ENCODE data around the gene DLGAP1.

DLGAP1 gene

DNA sequence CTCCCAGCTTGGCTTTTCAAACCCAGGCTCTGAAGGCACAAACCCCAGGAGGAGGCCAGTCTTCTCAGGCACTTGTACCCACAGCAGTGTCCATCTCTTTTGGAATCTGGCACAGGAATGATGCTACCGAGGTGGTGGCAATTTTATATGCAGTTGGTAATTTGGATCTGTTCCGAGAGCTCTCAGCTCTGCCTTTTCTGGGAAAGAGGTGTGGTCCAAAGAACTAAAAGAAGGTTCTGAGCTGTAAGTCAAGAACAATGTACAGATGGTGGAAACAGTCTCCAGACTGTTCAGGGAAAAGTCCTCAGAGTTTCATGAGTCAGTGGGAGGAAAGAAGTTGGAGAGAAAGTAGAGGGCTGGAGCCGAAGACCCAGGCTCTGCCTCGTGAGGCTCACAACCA, 651.8 kb downstream of the DLGAP1 start:
- no peak overlapping the region for H3K27ac ChIP-seq
- TF ChIP-seq, protein P1, sequence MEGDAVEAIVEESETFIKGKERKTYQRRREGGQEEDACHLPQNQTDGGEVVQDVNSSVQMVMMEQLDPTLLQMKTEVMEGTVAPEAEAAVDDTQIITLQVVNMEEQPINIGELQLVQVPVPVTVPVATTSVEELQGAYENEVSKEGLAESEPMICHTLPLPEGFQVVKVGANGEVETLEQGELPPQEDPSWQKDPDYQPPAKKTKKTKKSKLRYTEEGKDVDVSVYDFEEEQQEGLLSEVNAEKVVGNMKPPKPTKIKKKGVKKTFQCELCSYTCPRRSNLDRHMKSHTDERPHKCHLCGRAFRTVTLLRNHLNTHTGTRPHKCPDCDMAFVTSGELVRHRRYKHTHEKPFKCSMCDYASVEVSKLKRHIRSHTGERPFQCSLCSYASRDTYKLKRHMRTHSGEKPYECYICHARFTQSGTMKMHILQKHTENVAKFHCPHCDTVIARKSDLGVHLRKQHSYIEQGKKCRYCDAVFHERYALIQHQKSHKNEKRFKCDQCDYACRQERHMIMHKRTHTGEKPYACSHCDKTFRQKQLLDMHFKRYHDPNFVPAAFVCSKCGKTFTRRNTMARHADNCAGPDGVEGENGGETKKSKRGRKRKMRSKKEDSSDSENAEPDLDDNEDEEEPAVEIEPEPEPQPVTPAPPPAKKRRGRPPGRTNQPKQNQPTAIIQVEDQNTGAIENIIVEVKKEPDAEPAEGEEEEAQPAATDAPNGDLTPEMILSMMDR (IDR thresholded peaks at IDR 0.05): no peak
- no peak for TF ChIP-seq ZFX (IDR thresholded peaks at IDR 0.05; ENCODE audit: borderline replicate concordance)

DNA sequence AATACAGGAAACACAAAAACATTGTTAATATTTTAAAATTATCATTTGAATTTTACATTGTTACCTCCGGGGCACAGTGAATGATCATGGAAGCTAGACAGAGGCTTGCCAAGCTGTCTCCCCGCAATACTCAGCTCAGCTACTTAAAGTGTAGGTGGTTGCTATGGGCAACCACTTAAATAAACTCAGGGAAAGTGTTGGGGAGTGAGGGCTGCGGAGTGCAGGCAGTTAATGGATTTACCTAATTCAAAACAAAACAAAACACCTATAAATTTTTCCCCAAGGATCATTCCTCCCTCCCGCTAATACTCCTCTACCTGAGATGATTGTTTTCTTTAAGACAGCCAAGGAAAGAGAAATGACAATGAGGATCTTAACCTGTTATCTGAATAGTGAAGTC, 655.6 kb downstream of the DLGAP1 start:
- H3K27ac ChIP-seq: no peak overlapping the region

DNA sequence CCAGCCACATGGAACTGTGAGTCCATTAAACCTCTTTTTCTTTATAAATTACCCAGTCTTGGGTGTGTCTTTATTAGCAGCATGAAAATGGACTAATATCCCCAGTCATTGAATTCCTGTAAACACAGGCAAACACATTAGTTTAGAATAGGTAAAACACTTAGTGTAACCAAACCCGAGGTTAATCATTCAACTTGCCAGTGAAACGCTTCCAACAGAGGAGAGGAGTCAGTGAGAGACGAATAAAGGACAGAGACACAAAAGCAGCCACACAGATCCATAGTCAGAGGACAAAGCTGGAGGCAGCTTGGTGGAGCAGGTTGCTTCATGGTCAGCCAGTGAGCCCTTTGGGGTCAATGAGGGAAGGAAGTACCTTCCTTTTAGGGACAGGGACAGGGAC, 657.1 kb downstream of the DLGAP1 start:
- TF ChIP-seq, protein P1 (IDR thresholded peaks at IDR 0.05): no peak
- no peak for TF ChIP-seq ZFX (IDR thresholded peaks at IDR 0.05; ENCODE audit: borderline replicate concordance)
- no peak overlapping the region for H3K27ac ChIP-seq

More for the DNA sequence above, 655.6 kb downstream of the DLGAP1 start:
- TF ChIP-seq, protein P1 (IDR thresholded peaks at IDR 0.05): no peak
- no peak for TF ChIP-seq ZFX (IDR thresholded peaks at IDR 0.05; ENCODE audit: borderline replicate concordance)

DNA sequence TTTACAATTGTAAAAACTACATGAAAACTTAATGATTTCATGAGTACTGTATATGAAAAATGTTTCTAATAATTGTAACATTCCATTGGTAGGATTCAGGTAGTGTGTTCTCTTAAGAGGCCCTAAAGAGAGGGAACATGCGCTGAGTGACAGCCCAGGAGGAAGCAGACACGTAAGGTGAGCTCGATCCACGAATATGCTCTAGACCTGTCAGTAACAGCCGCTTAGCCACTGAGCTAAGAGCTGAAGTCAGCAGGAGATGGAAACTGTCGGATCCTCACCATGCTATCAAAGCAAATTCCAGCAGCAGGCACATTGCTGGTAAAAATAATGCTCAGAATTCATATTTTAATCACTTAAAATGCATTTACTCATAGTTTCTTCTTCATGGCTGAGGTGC, 658.7 kb downstream of the DLGAP1 start:
- no peak overlapping the region for H3K27ac ChIP-seq
- TF ChIP-seq, protein P1 (IDR thresholded peaks at IDR 0.05): no peak
- TF ChIP-seq ZFX (IDR thresholded peaks at IDR 0.05; ENCODE audit: borderline replicate concordance): no peak

DNA sequence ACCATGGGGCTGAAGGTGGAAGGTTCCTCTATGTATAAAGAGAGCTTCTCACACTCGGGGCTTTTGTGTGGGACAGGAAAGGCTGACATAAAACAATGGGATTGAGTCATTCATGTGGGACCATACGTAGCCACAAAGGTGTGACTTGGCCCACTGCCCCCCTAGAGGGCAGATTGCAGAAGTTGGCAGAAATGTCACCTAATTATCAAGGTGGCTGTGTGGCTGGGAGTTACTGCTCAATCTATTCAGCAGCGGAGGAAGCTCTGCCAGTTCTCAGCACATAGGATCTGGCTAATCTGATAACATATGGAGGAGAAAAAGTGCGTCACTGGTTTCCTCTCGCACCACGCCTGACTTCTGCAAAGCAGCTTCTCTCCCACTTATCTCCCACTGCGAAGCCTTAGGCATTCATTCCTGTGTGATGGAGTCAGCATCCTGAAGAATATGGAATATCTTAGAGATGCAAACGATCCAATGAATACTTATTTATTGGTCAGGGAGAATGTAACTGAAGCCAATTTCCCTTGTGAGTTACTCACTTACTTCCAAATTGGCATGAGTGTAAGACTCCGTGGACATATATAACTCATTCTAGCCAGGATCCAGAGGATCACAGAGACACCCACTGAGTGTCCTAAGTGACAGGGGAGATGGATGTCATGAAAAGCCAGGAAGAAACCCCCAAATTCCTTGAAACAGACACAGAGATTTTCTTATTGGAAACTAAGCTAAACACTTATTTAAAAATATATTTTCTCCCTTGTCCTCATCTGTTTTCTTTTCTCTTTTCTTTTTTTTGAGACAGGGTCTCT, 660.4 kb downstream of the DLGAP1 start:
- H3K27ac ChIP-seq: no peak overlapping the region
- TF ChIP-seq, protein P1 (IDR thresholded peaks at IDR 0.05): no peak

DNA sequence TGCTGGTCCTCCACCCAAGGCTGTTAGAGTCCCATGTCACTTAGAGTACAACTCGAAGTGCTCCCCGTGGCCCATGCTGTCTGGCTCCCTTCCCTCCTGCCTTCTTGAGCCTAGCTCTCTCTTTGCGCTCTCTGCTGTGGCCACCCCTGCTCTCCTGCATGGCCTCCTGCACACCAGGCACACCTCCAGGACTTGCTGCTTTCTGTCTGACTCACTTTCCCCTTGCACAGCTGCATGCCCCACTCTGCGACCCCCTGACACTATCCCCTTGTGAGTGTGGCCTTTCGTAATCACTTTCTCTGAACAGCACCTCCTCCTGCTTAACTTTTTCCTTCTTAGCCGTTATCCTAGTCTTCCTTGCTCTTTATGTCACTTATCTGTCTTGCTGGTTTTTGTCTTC, 661.6 kb downstream of the DLGAP1 start:
- TF ChIP-seq ZFX (IDR thresholded peaks at IDR 0.05; ENCODE audit: borderline replicate concordance): no peak
- TF ChIP-seq, protein P1 (IDR thresholded peaks at IDR 0.05): no peak
- H3K27ac ChIP-seq: no peak overlapping the region

DNA sequence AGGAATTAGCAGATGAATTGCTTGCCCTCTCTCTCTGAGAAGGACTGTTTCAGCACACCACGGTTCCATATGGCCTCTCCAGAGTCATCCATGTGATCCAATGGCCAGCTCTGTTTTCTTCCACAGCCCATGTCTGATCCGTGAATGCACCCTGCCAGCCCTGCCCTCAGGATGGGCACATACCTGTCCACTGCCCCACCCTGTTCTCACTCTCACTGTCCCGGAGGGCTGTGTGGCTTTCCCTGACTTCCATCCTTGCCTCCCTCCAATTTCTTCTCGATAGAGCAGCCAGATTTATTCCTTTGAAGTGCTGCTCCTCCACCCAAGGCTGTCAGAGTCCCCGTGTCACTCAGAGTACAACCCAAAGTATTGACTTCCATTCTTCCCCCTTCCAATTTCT, 662.0 kb downstream of the DLGAP1 start:
- H3K27ac ChIP-seq: no peak overlapping the region
- no peak for TF ChIP-seq ZFX (IDR thresholded peaks at IDR 0.05; ENCODE audit: borderline replicate concordance)
- TF ChIP-seq, protein P1 (IDR thresholded peaks at IDR 0.05): no peak
